ENCODE measurements around the gene NEK6. TPM values are rescaled to one million over a fixed set of nuclear protein-coding genes. Genes with fewer than 3 reads are reported as not detected.

Gene NEK6
- total RNA-seq, 2 experiments from 2014 or later = 0.89 to 1.7 TPM

DNA sequence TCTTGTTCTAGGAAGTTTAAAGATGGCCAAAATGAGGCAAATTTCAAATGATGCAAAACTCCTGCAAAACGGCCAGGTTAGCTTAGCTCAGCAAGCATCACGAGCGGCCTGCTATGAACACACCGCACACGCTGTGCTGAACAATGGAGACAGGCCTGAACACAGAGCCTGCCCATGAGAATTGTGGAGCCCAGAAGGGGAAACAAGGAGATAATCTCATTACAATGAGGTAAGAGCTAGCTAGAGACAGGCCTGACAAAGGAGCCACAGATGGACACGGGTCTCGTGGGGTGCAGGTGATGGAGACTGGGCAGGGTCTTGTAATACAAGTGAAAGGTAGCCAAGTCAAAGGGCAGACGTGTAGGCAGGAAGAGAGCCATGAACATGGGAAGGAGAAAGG, 107.3 kb downstream of the NEK6 start:
- H3K4me3 ChIP-seq (ENCODE audit: low read length) = no peak overlapping the region
- no peaks in the 10 kb centered on the region for H3K27me3 ChIP-seq (ENCODE audit: control insufficient read depth in 1 of 2, insufficient read depth in 2 of 2, low read length in 2 of 2)
- TF ChIP-seq, protein P1, sequence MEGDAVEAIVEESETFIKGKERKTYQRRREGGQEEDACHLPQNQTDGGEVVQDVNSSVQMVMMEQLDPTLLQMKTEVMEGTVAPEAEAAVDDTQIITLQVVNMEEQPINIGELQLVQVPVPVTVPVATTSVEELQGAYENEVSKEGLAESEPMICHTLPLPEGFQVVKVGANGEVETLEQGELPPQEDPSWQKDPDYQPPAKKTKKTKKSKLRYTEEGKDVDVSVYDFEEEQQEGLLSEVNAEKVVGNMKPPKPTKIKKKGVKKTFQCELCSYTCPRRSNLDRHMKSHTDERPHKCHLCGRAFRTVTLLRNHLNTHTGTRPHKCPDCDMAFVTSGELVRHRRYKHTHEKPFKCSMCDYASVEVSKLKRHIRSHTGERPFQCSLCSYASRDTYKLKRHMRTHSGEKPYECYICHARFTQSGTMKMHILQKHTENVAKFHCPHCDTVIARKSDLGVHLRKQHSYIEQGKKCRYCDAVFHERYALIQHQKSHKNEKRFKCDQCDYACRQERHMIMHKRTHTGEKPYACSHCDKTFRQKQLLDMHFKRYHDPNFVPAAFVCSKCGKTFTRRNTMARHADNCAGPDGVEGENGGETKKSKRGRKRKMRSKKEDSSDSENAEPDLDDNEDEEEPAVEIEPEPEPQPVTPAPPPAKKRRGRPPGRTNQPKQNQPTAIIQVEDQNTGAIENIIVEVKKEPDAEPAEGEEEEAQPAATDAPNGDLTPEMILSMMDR (IDR thresholded peaks at IDR 0.05) = no peak
- ChIA-PET POLR2A (no interaction called here), CTCF (no interaction called here)
- no peaks in the 10 kb centered on the region for H3K9me3 ChIP-seq (ENCODE audit: control insufficient read depth in 1 of 2, insufficient read depth in 1 of 2, low read length in 2 of 2)
- H3K36me3 Mint-ChIP-seq (ENCODE audit: low read depth) = peaks cover 50% of the 10 kb centered on the region
- H3K27ac Mint-ChIP-seq = no peak overlapping the region
- no peak for DNase-seq
- ATAC-seq (ENCODE audit: poor library complexity) = no peak
- intact Hi-C loops (cut with DNase I, micrococcal nuclease) = no loop called here
- no peaks in the 10 kb centered on the region for H3K27me3 Mint-ChIP-seq
- peaks cover 2% of the 10 kb centered on the region for H3K4me1 ChIP-seq (ENCODE audit: insufficient read depth, low read length)
- peaks cover 5% of the 10 kb centered on the region for H3K36me3 ChIP-seq (ENCODE audit: insufficient read depth, low read length)
- H3K27ac ChIP-seq (ENCODE audit: low read depth in 1 of 2, low read length in 2 of 2) = no peak overlapping the region
- H3K4me3 Mint-ChIP-seq = no peak overlapping the region
- H3K9me3 Mint-ChIP-seq = no peaks in the 10 kb centered on the region
- peaks cover 69% of the 10 kb centered on the region for H3K4me1 Mint-ChIP-seq (ENCODE audit: low read depth)

DNA sequence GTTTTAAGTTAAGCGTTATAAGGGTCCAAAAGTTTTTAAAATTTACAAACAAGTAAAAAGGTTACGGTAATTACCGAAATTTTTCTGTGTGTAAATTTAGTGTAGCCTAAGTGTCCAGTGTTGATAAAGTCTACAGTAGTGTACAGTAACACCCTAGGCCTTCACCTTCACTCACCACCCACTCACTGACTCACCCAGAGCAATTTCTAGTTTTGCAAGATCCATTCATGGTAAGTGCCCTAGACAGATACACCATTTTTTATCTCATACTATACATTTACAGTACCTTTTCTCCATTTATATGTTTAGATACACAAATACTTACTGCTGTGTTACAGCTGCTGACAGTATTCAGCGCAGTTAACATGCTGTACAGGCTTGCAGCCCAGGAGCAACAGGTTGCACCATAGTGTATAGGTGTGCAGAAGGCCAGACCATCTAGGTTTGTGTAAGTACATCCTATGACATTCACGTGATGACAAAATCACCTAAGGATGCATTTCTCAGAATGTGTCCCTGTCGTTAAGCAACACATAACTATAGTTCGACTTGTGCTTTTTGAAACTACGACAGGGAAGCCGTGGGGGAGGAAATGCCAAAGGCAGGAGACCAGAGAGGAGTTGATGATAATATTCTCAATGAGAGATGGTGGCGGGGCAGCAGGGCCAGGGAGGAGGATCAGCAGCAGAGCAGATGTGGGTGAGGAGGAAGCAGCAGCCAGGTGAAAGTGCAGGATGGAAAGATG, 108.9 kb downstream of the NEK6 start:
- TF ChIP-seq, protein P1 (IDR thresholded peaks at IDR 0.05) = no peak
- intact Hi-C loops (cut with DNase I, micrococcal nuclease) = no loop called here
- H3K4me3 Mint-ChIP-seq = no peak overlapping the region
- Histone ChIP-seq H3K4me1 (ENCODE audit: insufficient read depth, low read length) (no peaks in the 10 kb centered on the region), H3K4me3 (ENCODE audit: low read length) (no peak overlapping the region), H3K27ac (ENCODE audit: low read depth in 1 of 2, low read length in 2 of 2) (no peak overlapping the region), H3K27me3 (ENCODE audit: control insufficient read depth in 1 of 2, insufficient read depth in 2 of 2, low read length in 2 of 2) (no peaks in the 10 kb centered on the region), H3K36me3 (ENCODE audit: insufficient read depth, low read length) (peaks cover 5% of the 10 kb centered on the region), H3K9me3 (ENCODE audit: control insufficient read depth in 1 of 2, insufficient read depth in 1 of 2, low read length in 2 of 2) (no peaks in the 10 kb centered on the region)
- H3K27ac Mint-ChIP-seq = no peak overlapping the region
- peaks cover 66% of the 10 kb centered on the region for H3K4me1 Mint-ChIP-seq (ENCODE audit: low read depth)
- ChIA-PET POLR2A (no interaction called here), CTCF (no interaction called here)
- DNase-seq (no peak), ATAC-seq (ENCODE audit: poor library complexity) (no peak)
- H3K27me3 Mint-ChIP-seq = no peaks in the 10 kb centered on the region
- no peaks in the 10 kb centered on the region for H3K9me3 Mint-ChIP-seq
- H3K36me3 Mint-ChIP-seq (ENCODE audit: low read depth) = peaks cover 58% of the 10 kb centered on the region

DNA sequence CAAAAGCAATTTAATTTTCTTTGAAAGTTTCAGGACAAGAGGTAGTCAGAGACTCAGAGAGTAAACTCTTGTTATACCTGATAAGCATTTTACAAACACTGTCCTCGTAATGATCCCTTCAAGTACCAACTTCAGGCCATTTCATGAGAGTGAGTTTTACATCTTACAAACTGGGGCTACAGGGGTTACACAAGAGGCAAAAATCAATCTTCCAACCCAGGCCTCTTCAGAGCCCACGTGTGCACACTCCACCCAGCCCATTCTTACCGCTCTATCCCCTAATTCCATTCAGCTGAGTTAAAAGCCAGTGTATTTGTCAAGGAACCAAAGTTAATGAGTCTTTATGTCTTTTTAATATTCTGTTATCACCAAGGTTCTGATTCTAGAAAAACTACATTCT, 110.9 kb downstream of the NEK6 start:
- ATAC-seq (ENCODE audit: poor library complexity) (no peak), DNase-seq (no peak)
- Histone ChIP-seq H3K4me3 (ENCODE audit: low read length) (no peak overlapping the region), H3K27me3 (ENCODE audit: control insufficient read depth in 1 of 2, insufficient read depth in 2 of 2, low read length in 2 of 2) (no peaks in the 10 kb centered on the region), H3K27ac (ENCODE audit: low read depth in 1 of 2, low read length in 2 of 2) (no peak overlapping the region), H3K36me3 (ENCODE audit: insufficient read depth, low read length) (peaks cover 5% of the 10 kb centered on the region), H3K4me1 (ENCODE audit: insufficient read depth, low read length) (no peaks in the 10 kb centered on the region), H3K9me3 (ENCODE audit: control insufficient read depth in 1 of 2, insufficient read depth in 1 of 2, low read length in 2 of 2) (no peaks in the 10 kb centered on the region)
- Mint-ChIP-seq H3K4me1 (ENCODE audit: low read depth) (peaks cover 71% of the 10 kb centered on the region), H3K27me3 (no peaks in the 10 kb centered on the region), H3K4me3 (no peak overlapping the region), H3K27ac (no peak overlapping the region), H3K9me3 (no peaks in the 10 kb centered on the region), H3K36me3 (ENCODE audit: low read depth) (peaks cover 62% of the 10 kb centered on the region)
- intact Hi-C loops (cut with DNase I, micrococcal nuclease) = no loop called here
- ChIA-PET CTCF (no interaction called here), POLR2A (no interaction called here)
- TF ChIP-seq, protein P1 (IDR thresholded peaks at IDR 0.05) = no peak
